SK-N-MC (cell line): ENCODE measurements around the gene PMEL.

ENCODE experiments used
- DNase-seq: peaks from one replicate; pipeline ENCODE4 v3.0.0-alpha.2; 2011; ENCODE audit warnings: low read depth, low spot score
- H3K27ac ChIP-seq: fragments of 200-600 bp; sonication (generic); 2 replicates; pipeline ENCODE4 v1.5.1; 2016; ENCODE audit warnings: mixed run types
- H3K36me3 ChIP-seq: fragments of 200-600 bp; sonication (generic); 2 replicates; pipeline ENCODE4 v1.6.1; 2017; ENCODE audit warnings: antibody characterized with exemption, low read length, mixed read lengths; ENCODE audit not compliant: insufficient read depth
- H3K4me3 ChIP-seq: fragments of 200-600 bp; sonication (generic); 2 replicates; pipeline ENCODE4 v1.5.1; 2016
- H3K9ac ChIP-seq: fragments of 200-600 bp; sonication (generic); 2 replicates; pipeline ENCODE4 v1.8.0; 2017; ENCODE audit warnings: mixed run types, mixed read lengths; ENCODE audit not compliant: insufficient read length
- H3K9me3 ChIP-seq: fragments of 200-600 bp; sonication (generic); 2 replicates; pipeline ENCODE4 v1.6.1; 2017; ENCODE audit warnings: low read depth, mild to moderate bottlenecking, antibody characterized with exemption, low read length, moderate library complexity, mixed read lengths
- EZH2 ChIP-seq: fragments of 200-600 bp; sonication (generic); IDR thresholded peaks from one replicate; pipeline ENCODE4 v1.6.1; 2017; ENCODE audit warnings: antibody characterized with exemption
- FOXP2 ChIP-seq: optimal IDR thresholded peaks from 2 replicates; pipeline ENCODE3; 2011; ENCODE audit warnings: mild to moderate bottlenecking, moderate library complexity; ENCODE audit not compliant: insufficient read depth; ENCODE audit errors: extremely low read length, control extremely low read depth
- POLR2AphosphoS5 ChIP-seq: IDR thresholded peaks from 2 replicates; pipeline ENCODE4 v1.6.1; 2012; ENCODE audit warnings: mild to moderate bottlenecking, low read depth, low read length, borderline replicate concordance

Gene PMEL

DNA sequence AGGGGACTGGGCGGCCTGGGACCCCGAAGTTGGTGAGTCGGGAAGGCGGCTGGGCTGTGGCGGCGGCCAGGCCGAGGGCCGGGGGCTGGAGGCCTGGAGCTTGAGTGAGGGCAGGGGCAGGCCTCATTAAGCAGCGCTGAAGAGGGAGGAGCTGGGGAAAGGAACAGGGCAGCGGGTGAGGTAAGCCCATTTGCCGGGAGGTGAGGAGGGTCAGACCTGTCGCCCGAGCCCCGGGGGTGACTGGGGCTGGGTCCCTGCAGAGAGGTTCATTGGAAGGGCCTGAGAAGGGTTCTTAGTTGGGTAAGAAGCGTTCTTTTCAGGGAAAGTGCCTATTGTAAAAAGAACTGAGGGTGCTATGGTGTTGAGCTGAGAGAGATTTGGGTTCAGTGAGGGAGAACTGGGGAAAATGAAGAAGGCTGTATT, 8.5 kb upstream of the PMEL start:
- Histone ChIP-seq H3K9me3 (no peaks in the 10 kb centered on the region), H3K9ac (peak overlapping the region; percentile 96), H3K4me3 (peak overlapping the region; percentile 99), H3K36me3 (peaks cover 20% of the 10 kb centered on the region), H3K27ac (peak overlapping the region; percentile 57)
- TF ChIP-seq EZH2, result no peak
- TF ChIP-seq POLR2AphosphoS5, result no peak
- TF ChIP-seq FOXP2, result no peak
- DNase-seq, result no peak

GRCh38 chr12:55973599-55974307, 7.9 kb upstream of the PMEL start, which contains the start of gene RAB5B:
Gene RAB5B (plus strand): TSS chr12:55974078. CDS start chr12:55986961, 12,883 bp downstream.
- no peaks in the 10 kb centered on the region for H3K9me3 ChIP-seq
- no peak for TF ChIP-seq EZH2
- peak; percentile 84 for TF ChIP-seq POLR2AphosphoS5
- peak; percentile 99 for DNase-seq
- H3K9ac ChIP-seq, result peak within 1 kb of the TSS; percentile 96
- peak within 1 kb of the TSS; percentile 100 for H3K4me3 ChIP-seq
- peak within 1 kb of the TSS; percentile 89 for H3K27ac ChIP-seq
- H3K36me3 ChIP-seq, result peaks cover 26% of the 10 kb centered on the region

GRCh38 chr12:55972911-55973598, 7.2 kb upstream of the PMEL start:
- Histone ChIP-seq H3K4me3 (peak overlapping the region; percentile 100), H3K9me3 (no peaks in the 10 kb centered on the region), H3K9ac (peak overlapping the region; percentile 92), H3K36me3 (peaks cover 33% of the 10 kb centered on the region), H3K27ac (peak overlapping the region; percentile 89)
- no peak for DNase-seq
- no peak for TF ChIP-seq FOXP2
- no peak for TF ChIP-seq POLR2AphosphoS5
- TF ChIP-seq EZH2, result no peak

DNA sequence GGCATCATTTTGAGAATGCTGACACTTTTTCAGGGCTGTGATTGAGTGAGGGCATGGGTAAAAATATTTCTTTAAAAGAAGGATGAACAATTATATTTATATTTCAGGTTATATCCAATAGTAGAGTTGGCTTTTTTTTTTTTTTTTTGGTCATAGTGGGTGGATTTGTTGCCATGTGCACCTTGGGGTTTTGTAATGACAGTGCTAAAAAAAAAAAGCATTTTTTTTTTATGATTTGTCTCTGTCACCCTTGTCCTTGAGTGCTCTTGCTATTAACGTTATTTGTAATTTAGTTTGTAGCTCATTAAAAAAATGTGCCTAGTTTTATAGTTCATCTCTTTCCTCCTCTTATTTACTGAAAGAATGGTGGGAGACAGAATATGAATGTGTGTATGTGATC, 6.6 kb upstream of the PMEL start:
- no peak for TF ChIP-seq FOXP2
- H3K36me3 ChIP-seq, result peaks cover 35% of the 10 kb centered on the region
- peak overlapping the region; percentile 92 for H3K9ac ChIP-seq
- H3K27ac ChIP-seq, result peak overlapping the region; percentile 89
- no peaks in the 10 kb centered on the region for H3K9me3 ChIP-seq
- DNase-seq, result no peak
- H3K4me3 ChIP-seq, result peak overlapping the region; percentile 100

DNA sequence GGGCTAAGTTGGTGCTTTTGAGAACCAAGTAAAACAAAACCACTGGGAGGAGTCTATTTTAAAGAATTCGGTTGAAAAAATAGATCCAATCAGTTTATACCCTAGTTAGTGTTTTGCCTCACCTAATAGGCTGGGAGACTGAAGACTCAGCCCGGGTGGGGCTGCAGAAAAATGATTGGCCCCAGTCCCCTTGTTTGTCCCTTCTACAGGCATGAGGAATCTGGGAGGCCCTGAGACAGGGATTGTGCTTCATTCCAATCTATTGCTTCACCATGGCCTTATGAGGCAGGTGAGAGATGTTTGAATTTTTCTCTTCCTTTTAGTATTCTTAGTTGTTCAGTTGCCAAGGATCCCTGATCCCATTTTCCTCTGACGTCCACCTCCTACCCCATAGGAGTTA, 6.2 kb upstream of the PMEL start:
- no peak for DNase-seq
- TF ChIP-seq FOXP2, result no peak
- TF ChIP-seq EZH2, result no peak
- H3K9me3 ChIP-seq, result no peaks in the 10 kb centered on the region
- no peak overlapping the region for H3K9ac ChIP-seq
- peak overlapping the region; percentile 100 for H3K4me3 ChIP-seq
- H3K27ac ChIP-seq, result peak overlapping the region; percentile 89
- peaks cover 35% of the 10 kb centered on the region for H3K36me3 ChIP-seq

- H3K4me3 ChIP-seq, result no peak overlapping the region
- DNase-seq, result no peak
- H3K9me3 ChIP-seq, result no peaks in the 10 kb centered on the region
- no peak overlapping the region for H3K27ac ChIP-seq
- peaks cover 35% of the 10 kb centered on the region for H3K36me3 ChIP-seq
- TF ChIP-seq POLR2AphosphoS5 (no peak), FOXP2 (no peak), EZH2 (no peak)
- no peak overlapping the region for H3K9ac ChIP-seq
Observed at GRCh38 chr12:55970775-55971174, 4.9 kb upstream of the PMEL start.

GRCh38 chr12:55969356-55969755, 3.5 kb upstream of the PMEL start:
- H3K9me3 ChIP-seq, result no peaks in the 10 kb centered on the region
- no peak for TF ChIP-seq FOXP2
- TF ChIP-seq EZH2, result no peak
- no peak for TF ChIP-seq POLR2AphosphoS5
- peaks cover 35% of the 10 kb centered on the region for H3K36me3 ChIP-seq
- H3K27ac ChIP-seq, result no peak overlapping the region
- H3K9ac ChIP-seq, result no peak overlapping the region
- H3K4me3 ChIP-seq, result no peak overlapping the region
- no peak for DNase-seq

DNA sequence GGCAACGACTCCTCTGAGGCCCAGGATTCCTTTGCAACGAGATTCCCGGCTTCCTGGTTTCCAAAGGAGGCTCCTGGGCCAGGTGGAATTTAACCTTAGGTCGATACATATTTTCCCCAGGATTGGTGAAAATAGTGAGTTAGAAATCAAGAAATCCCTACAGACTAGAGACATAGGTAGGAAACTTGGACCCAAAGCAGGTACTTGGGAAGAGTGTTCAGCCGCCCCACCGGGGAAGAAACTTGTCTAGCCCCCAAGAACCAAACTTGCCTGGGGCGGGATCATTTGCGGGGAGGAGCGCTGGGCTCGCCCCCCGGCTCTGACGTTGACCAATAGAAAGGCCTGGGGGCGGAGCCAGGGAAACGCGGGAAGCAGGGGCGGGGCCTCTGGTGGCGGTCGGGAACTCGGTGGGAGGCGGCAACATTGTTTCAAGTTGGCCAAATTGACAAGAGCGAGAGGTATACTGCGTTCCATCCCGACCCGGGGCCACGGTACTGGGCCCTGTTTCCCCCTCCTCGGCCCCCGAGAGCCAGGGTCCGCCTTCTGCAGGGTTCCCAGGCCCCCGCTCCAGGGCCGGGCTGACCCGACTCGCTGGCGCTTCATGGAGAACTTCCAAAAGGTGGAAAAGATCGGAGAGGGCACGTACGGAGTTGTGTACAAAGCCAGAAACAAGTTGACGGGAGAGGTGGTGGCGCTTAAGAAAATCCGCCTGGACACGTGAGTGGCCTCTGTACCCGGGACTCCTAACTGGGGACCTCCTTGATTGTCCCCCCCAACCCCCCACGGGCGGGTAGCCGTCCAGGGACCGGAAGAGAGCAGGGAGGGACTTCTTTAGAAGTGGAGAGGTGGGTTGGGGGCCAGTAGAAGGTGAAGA, 803 bp upstream of the PMEL start, which contains the start of gene CDK2:
TSS of gene CDK2 (plus strand) at position 423 of the 874 bp plus-strand sequence. CDS start at position 602, 179 bp downstream.
- Histone ChIP-seq H3K36me3 (peaks cover 30% of the 10 kb centered on the region), H3K9ac (peak within 1 kb of the TSS; percentile 95), H3K9me3 (no peaks in the 10 kb centered on the region), H3K4me3 (peak within 1 kb of the TSS; percentile 97), H3K27ac (0 out of 2 replicates have a peak within 1 kb of the TSS, but pooled peaks have one; percentile 37)
- TF ChIP-seq FOXP2 (no peak), POLR2AphosphoS5 (peak; percentile 88)
- DNase-seq, result peak; percentile 39
